ENCODE results near the gene TRERF1. TPM values are rescaled to one million over a fixed set of nuclear protein-coding genes. Genes with fewer than 3 reads are reported as not detected.

Gene TRERF1
- total RNA-seq, 4 donors from 2014 or later = 14.7 to 22.0 (median 19.0) TPM

- 92% methylated on average over 5 of the region's 5 CpGs for WGBS
- no peaks in the 10 kb centered on the region for H3K36me3 ChIP-seq
- H3K27ac ChIP-seq = no peak overlapping the region
- no peak for TF ChIP-seq POLR2A (IDR thresholded peaks at IDR 0.05)
- TF ChIP-seq POLR2AphosphoS5 (IDR thresholded peaks at IDR 0.05) = no peak
- TF ChIP-seq EP300 (IDR thresholded peaks at IDR 0.05) = no peak
- no peak for TF ChIP-seq CTCF (IDR thresholded peaks at IDR 0.05)
- peaks cover 27% of the 10 kb centered on the region for H3K4me1 ChIP-seq
- no peak for DNase-seq (ENCODE audit: low spot score in 2 of 2)
- H3K27me3 ChIP-seq = no peaks in the 10 kb centered on the region
- H3K9me3 ChIP-seq = no peaks in the 10 kb centered on the region
- no peak overlapping the region for H3K4me3 ChIP-seq
Measured at GRCh38 chr6:42366011-42366705, 85.6 kb downstream of the TRERF1 start.

- no peak for TF ChIP-seq POLR2A (IDR thresholded peaks at IDR 0.05)
- no peak for TF ChIP-seq POLR2AphosphoS5 (IDR thresholded peaks at IDR 0.05)
- no peak for TF ChIP-seq CTCF (IDR thresholded peaks at IDR 0.05)
- no peak for TF ChIP-seq EP300 (IDR thresholded peaks at IDR 0.05)
- DNase-seq (ENCODE audit: low spot score in 2 of 2) = peak in 1 of 2 donors; percentile 24
- no peaks in the 10 kb centered on the region for H3K9me3 ChIP-seq
- no peaks in the 10 kb centered on the region for H3K36me3 ChIP-seq
- H3K27ac ChIP-seq = no peak overlapping the region
- H3K4me1 ChIP-seq = peaks cover 27% of the 10 kb centered on the region
- H3K4me3 ChIP-seq = no peak overlapping the region
- WGBS = 64% methylated on average over 6 of the region's 8 CpGs
- H3K27me3 ChIP-seq = no peaks in the 10 kb centered on the region
Measured at GRCh38 chr6:42365021-42365420, 86.7 kb downstream of the TRERF1 start.

GRCh38 chr6:42363926-42364849 is 87.5 kb downstream of the TRERF1 start:
- DNase-seq (ENCODE audit: low spot score in 2 of 2) = no peak
- Histone ChIP-seq H3K9me3 (no peaks in the 10 kb centered on the region), H3K36me3 (no peaks in the 10 kb centered on the region), H3K27ac (no peak overlapping the region), H3K27me3 (no peaks in the 10 kb centered on the region), H3K4me1 (peaks cover 20% of the 10 kb centered on the region), H3K4me3 (no peak overlapping the region)
- WGBS = 92% methylated on average over 8 of the region's 8 CpGs
- TF ChIP-seq POLR2AphosphoS5 (IDR thresholded peaks at IDR 0.05) (no peak), EP300 (IDR thresholded peaks at IDR 0.05) (no peak)

- H3K27ac ChIP-seq = no peak overlapping the region
Measured at GRCh38 chr6:42361036-42361435, 90.7 kb downstream of the TRERF1 start.

GRCh38 chr6:42359021-42359420 is 92.7 kb downstream of the TRERF1 start:
- TF ChIP-seq EP300 (IDR thresholded peaks at IDR 0.05) (no peak), POLR2A (IDR thresholded peaks at IDR 0.05) (no peak), POLR2AphosphoS5 (IDR thresholded peaks at IDR 0.05) (no peak), CTCF (IDR thresholded peaks at IDR 0.05) (no peak)
- H3K9me3 ChIP-seq = no peaks in the 10 kb centered on the region
- peaks cover 6% of the 10 kb centered on the region for H3K4me1 ChIP-seq
- H3K27ac ChIP-seq = no peak overlapping the region
- H3K27me3 ChIP-seq = no peaks in the 10 kb centered on the region
- DNase-seq (ENCODE audit: low spot score in 2 of 2) = no peak
- peaks cover 4% of the 10 kb centered on the region for H3K36me3 ChIP-seq
- no peak overlapping the region for H3K4me3 ChIP-seq
- 96% methylated on average over 5 of the region's 5 CpGs for WGBS

More at GRCh38 chr6:42361036-42361435, 90.7 kb downstream of the TRERF1 start:
- WGBS = 100% methylated on average over 3 of the region's 3 CpGs
- Histone ChIP-seq H3K27me3 (no peaks in the 10 kb centered on the region), H3K4me3 (no peak overlapping the region), H3K36me3 (peaks cover 4% of the 10 kb centered on the region), H3K9me3 (no peaks in the 10 kb centered on the region), H3K4me1 (peaks cover 16% of the 10 kb centered on the region)
- DNase-seq (ENCODE audit: low spot score in 2 of 2) = no peak
- no peak for TF ChIP-seq POLR2AphosphoS5 (IDR thresholded peaks at IDR 0.05)
- TF ChIP-seq CTCF (IDR thresholded peaks at IDR 0.05) = no peak
- no peak for TF ChIP-seq POLR2A (IDR thresholded peaks at IDR 0.05)
- no peak for TF ChIP-seq EP300 (IDR thresholded peaks at IDR 0.05)

All from suprapubic skin (tissue), 4 donors.